HG03097 (cell line): Measurements from ENCODE around the gene CCL11.

Experiments
- ATAC-seq: cut with Tn5 transposase; IDR thresholded peaks from one replicate; pipeline ENCODE4 v1.9.1; 2021; ENCODE audit not compliant: unreplicated experiment, low FRiP score

CCL11 gene

DNA sequence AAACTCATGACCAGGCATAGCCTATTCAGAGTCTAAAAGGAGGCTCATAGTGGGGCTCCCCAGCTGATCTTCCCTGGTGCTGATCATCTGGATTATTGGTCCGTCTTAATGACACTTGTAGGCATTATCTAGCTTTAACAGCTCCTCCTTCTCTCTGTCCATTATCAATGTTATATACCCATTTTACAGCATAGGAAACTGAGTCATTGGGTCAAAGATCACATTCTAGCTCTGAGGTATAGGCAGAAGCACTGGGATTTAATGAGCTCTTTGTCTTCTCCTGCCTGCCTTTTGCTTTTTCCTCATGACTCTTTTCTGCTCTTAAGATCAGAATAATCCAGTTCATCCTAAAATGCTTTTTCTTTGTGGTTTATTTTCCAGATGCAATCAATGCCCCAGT is 29.7 kb upstream of the CCL11 start:
- no peak for ATAC-seq

DNA sequence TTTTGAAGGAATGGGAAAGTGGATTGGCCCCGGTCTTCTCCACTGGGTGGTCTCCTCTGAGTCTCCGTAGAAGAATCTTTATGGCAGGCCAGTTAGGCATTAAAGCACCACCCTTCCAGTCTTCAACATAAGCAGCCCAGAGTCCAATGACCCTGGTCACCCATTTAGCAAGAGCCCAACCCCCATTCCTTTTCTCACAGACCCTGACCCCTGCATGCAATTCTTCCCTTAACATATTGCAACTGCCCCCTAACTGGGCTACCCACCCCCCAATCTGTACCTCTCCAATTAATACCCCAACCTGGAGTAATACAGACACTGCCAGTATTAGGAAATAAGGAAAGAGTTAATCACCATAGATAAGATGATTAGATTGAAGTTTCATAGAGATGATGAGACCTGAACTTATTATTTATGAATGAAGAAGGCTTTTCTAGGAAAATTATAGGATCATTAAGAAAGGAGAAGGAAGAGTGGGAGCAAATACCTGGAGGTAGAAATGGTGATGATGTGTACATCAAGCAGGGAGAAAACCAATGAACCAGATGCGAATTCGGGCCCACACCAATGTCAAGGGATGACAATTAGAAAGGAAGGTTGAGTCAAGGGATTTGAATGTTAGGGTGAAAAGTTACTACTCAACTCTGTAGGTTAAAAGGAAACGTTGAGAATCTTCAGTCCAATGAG is 28.1 kb upstream of the CCL11 start:
- ATAC-seq = no peak

DNA sequence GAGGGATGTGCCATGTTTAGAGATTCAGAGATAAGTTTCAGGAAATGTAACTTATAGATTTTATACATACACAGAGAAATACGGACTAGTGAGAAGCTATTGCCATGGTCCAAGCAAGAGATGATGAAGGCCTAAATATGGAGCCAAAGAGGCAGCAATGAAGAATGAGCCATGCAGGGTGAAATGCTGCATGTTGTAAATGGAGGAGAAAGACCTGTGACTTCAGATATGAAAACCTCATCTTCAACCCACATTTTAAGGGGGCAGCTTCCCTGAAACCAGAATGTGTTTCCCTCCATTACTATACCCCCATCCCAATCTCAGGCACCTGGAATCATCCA is 27.6 kb upstream of the CCL11 start:
- no peak for ATAC-seq

DNA sequence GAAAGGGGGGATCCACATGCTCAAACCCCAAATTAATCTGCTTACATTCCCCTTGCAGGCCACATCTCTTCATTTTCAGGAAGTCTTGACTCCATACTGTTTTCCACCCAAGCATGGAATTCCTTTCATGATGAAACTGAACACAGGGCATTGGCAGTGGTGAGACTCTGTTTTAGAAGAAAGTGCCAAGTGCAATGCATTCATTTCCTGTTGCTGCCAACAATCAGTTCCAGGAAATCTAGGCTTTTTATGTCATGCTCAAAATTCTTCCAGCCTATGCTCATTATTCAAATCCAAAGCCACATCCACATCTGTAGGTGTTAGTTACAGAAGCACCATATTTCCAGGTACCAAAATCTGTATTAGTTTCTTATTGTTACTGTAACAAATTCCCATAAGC is 26.4 kb upstream of the CCL11 start:
- no peak for ATAC-seq

DNA sequence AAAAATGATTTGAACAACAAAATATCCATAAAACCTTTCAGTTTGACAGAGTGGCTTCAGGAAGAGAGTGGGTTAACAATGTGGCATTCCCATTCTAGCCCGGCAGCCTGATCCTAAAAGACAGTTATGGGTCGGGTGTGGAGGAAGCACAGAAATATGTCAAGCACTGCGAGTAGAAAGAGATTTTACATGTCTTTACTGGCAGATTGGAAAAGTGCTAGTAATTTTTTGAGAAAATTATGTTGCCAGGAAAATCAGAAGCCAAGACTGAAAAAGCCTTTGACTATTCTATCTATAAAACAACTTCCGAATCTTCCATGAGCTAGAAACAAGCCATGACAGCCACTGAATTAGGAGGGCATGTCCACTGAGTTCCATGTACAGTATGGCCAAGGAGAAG is 24.7 kb upstream of the CCL11 start:
- no peak for ATAC-seq

DNA sequence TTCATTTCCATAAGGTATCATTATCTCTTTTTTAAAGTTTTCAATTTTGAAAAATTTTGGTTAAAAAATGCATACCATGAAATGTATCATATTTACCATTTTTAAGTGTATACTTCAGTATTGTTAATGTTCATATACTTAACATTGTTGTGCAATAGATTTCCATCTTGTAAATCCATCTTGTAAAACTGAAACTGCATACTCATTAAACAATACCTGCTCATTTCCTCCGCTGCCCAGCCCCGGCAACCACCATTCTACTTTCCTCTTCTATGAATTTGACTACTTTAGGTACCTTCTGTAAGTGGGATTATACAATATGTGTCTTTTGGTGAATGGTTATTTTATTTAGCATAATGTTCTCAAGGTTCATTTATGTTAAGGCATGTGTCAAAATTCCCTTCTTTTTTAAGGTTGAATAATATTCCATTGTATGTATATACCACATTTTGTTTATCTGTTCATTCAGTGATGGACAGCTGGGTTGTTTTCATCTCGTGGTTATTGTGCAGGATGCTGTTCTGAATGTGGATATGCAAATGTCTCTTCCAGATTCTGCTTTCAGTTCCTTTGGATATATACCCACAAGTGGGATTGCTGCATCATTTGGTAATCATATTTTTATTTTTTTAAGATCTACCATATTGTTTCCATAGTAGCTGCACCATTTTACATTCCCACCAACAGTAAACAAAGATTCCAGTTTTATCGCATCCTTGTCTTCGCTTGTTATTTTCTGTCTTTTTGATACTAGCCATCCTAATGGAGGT is 23.8 kb upstream of the CCL11 start:
- ATAC-seq = no peak

DNA sequence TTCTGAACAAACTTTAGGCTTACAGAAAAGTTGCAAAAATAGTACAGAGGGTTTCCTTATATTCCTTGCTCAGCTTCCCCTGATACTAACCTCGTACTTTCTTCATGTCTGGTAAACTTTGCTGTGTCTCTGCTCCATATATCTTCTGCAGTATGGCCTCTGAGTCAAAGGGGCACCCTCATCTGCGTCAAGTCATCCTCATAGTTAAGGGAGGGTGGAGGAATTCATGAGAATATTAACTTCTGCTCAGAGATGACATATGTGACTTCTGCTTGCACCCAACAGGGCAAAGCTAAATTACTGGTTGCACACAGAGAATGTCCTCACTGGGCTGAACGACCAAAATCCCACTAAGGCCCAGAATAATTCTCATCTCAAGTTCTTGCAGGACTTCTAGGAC is 19.8 kb upstream of the CCL11 start:
- ATAC-seq = no peak

DNA sequence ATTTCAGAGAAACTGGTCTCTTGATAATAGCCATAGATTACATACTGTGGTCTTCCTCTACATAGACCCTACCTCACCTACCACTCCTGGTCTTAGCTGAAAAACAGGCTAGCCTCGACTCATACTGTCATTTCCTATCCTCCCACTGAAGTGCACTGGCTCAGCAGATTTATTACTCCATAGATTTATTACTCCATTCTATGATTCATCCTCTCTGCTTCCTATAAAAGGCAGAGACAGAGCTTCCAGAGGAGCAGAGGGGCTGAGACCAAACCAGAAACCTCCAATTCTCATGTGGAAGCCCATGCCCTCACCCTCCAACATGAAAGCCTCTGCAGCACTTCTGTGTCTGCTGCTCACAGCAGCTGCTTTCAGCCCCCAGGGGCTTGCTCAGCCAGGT is 15.6 kb upstream of the CCL11 start, which contains the start of gene CCL7:
Gene CCL7, plus strand, starts transcription at position 253 of the 400 bp plus-strand sequence. Its CDS starts 70 bp downstream, at position 323.
- no peak for ATAC-seq

DNA sequence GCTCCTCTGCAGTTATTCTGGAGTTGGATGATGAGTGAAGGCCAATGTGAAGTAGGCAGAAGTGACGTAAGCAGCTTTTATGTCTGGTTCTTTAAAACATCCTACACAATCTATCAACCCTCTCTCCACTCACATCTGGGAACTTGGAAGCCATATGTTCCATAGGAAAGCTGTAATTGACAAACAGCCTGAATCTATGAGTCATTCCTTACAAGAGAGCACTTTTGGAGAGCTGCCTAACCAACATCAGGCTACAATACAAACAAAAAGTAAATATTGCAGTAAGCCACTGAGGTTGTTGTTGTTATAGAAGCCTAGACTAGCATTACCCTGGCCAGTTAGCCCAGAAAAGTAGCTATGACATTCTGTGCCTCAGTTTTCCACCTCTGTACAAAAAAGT is 9.7 kb upstream of the CCL11 start:
- ATAC-seq = no peak

DNA sequence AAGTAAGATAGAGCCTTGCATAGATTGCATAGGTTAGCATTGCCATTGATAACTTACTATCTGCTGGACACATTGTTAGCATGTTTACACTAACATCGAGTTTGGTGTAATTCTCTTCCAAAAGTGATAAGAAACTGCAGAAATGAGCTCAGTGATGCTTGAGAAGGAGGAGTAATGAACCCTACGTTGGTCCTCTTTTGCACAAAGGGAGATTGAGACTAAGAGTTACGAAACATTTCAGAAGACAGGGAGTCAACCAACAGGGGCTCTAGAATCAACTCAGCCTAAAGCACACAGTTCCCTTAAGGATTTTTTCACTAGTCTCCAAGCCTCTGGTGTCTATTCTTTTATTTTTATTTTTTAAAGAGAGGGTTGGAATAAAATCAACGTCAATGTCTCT is 8.7 kb upstream of the CCL11 start:
- ATAC-seq = no peak

DNA sequence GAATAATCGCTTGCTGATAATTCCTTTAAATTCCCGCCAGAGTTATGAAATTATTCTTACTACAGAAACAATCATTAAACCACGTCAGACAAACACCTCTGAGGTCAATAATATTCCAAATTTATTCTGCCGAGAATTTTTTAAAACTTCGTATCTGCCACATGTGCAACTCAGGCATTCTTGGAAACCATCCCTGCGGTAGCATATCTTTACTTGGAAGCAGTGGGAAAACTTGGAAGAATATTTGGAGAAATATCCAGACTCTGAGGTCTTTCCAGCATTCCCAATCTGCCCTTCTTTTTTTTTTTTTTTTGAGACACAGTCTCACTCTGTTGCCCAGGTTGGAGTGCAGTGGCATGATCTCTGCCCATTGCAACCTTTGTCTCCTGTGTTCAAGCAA is 2.0 kb upstream of the CCL11 start:
- ATAC-seq = no peak

DNA sequence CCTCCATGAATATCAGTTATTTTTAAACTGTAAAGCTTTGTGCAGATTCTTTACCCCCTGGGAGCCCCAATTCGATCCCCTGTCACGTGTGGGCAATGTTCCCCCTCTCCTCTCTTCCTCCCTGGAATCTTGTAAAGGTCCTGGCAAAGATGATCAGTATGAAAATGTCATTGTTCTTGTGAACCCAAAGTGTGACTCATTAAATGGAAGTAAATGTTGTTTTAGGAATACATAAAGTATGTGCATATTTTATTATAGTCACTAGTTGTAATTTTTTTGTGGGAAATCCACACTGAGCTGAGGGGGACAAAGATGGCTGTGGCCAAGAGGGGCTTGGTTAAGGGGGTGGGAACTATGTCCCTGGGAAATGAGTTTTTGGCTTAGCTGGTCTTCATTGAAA is 2.3 kb downstream of the CCL11 start:
- ATAC-seq = no peak

DNA sequence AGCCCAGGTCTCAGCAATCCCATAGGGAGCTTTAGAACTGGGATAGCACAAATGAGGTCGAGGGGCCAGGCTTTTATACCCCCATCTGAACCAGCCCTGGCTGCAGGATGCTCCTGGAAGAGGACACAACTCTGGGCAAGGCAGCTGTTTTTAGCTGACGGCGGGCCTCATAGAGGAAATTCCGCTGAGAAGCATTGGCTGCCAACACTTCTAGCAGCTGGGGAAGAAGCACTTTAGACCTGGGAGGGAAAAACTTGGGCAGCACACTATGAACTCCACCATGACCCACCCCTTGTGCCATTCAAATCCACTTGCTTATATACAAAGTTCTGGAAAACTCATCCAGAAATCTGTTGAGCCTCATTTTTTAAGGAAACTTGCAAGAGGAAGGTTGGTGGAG is 5.0 kb downstream of the CCL11 start:
- ATAC-seq = no peak

DNA sequence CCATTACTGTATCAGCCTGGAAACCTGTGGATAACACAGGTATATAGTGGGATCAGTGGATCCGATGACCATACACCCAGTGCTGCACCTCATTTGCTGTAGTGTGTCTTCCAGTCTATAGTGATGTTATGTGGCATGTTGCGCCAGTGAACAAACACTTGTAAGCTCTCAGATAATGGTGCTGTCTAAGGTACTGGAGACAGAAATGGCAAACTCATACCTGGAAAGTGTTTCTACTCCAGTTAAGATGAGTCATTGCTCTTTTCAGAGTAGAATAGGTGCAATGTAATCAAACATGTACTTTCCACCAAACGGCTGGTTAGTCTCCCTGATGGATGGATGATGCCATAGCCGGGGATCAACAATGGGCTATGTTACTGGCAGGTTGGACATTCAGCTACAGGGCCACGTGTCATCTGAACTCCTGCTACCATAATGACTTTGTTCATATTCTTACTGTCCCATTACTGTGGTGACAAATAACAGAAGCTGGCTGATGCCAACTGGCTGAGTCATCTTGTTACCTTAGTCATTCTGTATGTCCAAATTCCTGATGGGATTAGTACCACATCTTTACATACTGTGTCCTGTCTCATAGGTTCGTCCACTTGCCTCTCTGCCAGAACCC is 6.3 kb downstream of the CCL11 start:
- no peak for ATAC-seq

DNA sequence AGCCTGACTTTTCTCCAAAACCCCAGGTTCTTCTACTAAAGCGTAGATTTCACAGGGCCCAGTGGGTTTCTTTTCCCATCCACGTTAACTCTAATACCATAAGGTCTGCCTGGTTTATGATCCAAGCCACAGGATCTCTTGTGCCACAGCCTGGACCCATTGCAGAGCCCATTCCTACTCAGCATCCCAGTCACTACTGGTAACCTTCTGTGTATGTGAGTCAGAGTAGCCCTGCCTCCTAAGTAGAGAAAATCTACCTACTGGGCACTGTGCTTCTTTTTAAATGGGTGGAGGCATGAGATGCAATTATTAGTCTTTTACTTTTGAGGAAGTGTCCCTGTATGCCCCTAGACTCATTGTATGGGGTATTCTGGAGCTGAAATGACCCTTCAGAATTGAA is 13.5 kb downstream of the CCL11 start:
- ATAC-seq = no peak

DNA sequence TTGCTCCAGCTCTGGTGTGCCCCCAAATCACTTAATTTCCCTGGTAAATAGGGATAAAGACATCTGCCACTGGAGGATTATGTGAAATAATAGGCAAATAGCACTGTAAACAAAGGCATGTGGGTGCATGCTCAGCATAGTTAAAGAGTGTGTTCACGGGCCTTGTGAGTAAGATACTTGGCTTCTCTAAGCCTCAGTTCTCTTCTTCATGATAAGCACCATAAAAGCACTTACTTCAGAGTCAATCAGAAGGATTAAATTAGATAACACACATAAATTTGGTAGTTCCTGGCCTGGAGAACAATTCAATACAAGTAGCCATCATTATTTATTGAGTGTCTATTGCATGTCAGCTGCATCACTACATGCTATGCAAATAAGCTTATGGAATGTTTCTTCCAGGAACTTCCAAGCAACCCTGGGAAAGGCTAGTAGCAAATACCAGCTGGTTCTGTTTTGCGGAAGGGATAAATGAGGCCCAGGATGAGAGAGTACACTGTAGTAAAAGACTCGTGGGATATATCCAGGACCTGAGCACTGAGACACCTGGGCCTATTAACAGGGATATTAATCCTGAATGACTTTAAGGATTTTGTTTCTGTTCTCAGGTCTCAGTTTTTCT is 14.5 kb downstream of the CCL11 start:
- ATAC-seq = no peak

DNA sequence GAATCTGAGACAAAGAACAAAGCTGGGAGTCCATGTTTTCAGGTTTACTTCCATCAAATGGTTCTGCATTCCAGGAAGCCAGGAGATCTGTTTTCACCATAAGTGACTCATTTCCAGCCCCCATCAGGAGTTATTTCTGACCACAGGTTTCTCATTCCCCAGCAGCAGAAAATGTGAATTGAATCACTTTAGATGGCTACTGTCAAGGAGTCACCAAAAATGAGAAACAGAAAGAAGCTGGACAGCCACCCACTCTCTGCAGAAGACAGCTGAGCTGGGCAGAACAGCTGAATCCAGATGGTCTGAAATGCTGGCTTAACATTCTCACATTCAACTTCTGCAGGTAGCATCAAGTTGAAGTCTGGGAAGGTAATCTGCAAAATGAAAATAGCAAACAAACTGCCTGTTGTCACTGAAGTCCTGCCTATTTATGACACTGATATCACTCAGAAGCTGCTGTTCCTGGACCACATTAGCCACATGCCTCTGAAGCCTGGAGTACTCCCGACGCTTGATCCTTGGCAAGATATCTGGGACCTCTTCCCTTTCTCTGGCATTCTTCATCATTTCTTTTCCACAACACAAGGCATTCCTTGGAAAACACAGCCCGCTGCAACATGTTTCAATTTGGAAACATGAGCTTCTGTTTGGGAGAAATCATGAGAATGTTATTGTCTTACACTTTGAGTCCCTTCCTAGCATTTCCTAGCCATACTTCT is 15.3 kb downstream of the CCL11 start:
- ATAC-seq = no peak

DNA sequence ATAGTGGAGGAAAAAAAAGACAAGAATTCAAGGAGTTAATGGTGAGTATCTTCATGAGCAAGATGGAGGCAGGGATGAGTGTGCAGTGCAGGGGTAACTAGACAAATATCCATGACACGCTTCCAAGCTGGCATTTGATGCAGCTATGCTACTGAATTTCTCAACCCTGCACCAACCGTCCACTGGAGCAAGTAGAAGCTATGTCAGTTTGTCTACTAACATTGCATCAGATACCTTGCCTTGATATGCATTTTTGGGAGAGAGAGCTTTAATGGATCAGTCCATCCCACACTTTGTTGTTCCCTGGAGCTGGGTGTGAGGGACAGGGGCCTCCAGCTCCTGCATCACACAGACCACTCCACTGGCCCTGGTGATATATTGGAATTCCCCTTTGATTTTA is 16.4 kb downstream of the CCL11 start:
- ATAC-seq = no peak

DNA sequence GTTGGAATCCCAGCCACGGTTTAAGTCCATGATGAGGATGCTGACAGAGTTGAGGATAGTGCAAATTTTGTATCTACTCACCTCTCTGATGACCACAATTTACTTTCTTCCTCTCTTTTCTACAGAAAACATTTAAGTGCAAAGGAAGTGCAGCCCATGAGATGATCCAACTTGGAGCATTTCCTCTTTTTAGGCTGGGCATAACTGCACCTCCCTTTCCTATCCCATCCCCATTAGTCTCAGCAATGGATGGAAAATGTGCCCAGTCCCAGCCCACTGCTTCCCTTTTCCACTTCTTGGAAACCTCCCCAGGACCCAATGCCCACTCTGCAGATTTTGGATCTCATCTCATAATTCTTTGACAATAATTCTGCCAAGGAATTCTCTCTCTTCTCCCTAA is 17.1 kb downstream of the CCL11 start:
- no peak for ATAC-seq

DNA sequence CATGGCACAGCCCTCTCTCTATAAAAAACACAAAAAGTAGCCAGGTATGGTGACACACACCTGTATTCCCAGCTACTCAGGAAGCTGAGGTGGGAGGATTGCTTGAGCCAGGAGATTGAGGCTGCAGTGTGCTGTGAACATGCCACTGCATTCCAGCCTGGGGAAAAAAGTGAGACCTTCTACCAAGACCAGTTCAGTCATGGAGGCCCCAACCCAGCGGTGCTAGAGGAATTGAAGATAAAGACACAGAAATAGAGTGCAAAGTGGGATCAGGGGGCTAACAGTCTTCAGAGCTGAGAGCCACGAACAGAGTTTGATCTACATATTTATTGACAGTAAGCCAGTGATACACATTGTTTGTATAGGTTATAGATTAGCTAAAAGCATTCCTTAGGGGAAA is 18.1 kb downstream of the CCL11 start:
- ATAC-seq = no peak

DNA sequence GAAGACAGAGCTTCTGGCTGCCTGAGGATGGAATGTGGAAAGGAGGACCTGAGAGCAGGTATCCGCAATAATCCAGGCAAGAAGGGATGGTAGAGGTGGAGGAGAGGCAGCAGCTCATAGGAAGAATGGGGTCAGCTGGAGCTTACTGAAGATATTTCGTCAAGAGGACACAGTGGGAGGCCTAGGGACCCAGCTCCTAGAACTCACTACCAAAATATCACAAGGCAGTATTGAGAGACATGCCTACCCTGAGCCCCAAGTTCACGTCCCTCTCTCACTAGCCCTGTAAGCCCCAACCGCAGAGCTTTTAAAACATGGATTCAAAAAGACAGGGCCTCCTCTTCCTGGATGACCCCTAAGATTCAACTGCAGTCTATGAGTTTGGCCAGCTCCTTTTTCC is 19.5 kb downstream of the CCL11 start:
- ATAC-seq = no peak
